Gastroesophageal sphincter (tissue), 4 donors: Measurements from ENCODE around the gene LTBP2. TPM values are rescaled to one million over a fixed set of nuclear protein-coding genes. Genes with fewer than 3 reads are reported as not detected.

Experiments
- ATAC-seq: fragments of 150-250 bp; one replicate; pipeline ENCODE4 v1.9.1; 2016; ENCODE audit warnings: mild to moderate bottlenecking, moderate library complexity
- H3K27ac ChIP-seq, 4 donors: fragments of 200-600 bp; sonication (generic) in 3 of 4; 1 replicate in 3 of 4; 2 replicates in 1 of 4; pipeline ENCODE4 v1.5.1; 2016 to 2019
- H3K27me3 ChIP-seq: fragments of 200-600 bp; sonication (generic); one replicate; pipeline ENCODE4 v1.5.1; 2019
- H3K36me3 ChIP-seq, 2 donors: fragments of 200-600 bp; sonication (generic); one replicate each; pipeline ENCODE4 v1.5.1; 2019; ENCODE audit warnings: control low read depth in 1 of 2
- H3K4me1 ChIP-seq, 3 donors: fragments of 200-600 bp; sonication (generic); 1 replicate in 2 of 3; 2 replicates in 1 of 3; pipeline ENCODE4 v1.5.1; 2016 to 2019; ENCODE audit warnings: control low read depth in 2 of 3
- H3K4me3 ChIP-seq, 2 donors: fragments of 200-600 bp; sonication (generic); one replicate each; pipeline ENCODE4 v1.5.1; 2019; ENCODE audit warnings: mild to moderate bottlenecking in 1 of 2, moderate library complexity in 1 of 2
- H3K9me3 ChIP-seq, 3 donors: fragments of 200-600 bp; sonication (generic); one replicate each; pipeline ENCODE4 v1.5.1; 2017 to 2019; ENCODE audit warnings: control low read depth in 2 of 3
- CTCF ChIP-seq, 4 experiments: fragments of 200-600 bp in 2 of 4; fragments of 450-650 bp in 2 of 4; sonication (generic) in 1 of 4; IDR thresholded peaks; one replicate each; pipeline ENCODE4 v1.5.1; 2017 to 2019; ENCODE audit warnings: antibody characterized with exemption in 4 of 4, mild to moderate bottlenecking in 2 of 4, moderate library complexity in 2 of 4
- EP300 ChIP-seq: sonication (generic); formaldehyde crosslinking; IDR thresholded peaks from one replicate; pipeline ENCODE4 v1.6.1; 2017; ENCODE audit warnings: antibody characterized with exemption, mild to moderate bottlenecking
- POLR2A ChIP-seq, 2 donors: fragments of 450-650 bp; IDR thresholded peaks; one replicate each; pipeline ENCODE4 v1.6.1; 2017; ENCODE audit warnings: antibody characterized with exemption in 2 of 2, mild to moderate bottlenecking in 2 of 2, moderate library complexity in 1 of 2
- POLR2AphosphoS5 ChIP-seq: sonication (generic); formaldehyde crosslinking; IDR thresholded peaks from one replicate; pipeline ENCODE4 v1.6.1; 2017; ENCODE audit warnings: antibody characterized with exemption
- WGBS, 2 donors: methylation state at CpG; one replicate each; pipeline ENCODE4 v1.1.5; 2018; ENCODE audit warnings: low coverage in 1 of 2; 5-methylcytosine and 5-hydroxymethylcytosine counted together
- total RNA-seq, 4 donors: library from RNA; depleted of rRNA; stranded (reverse); fragments of >200 nt; gene quantifications; one replicate each; pipeline ENCODE4 v1.1.0, GENCODE V29; 2016

The LTBP2 gene
- total RNA-seq, 4 donors from 2014 or later: 45.9 to 158 (median 88.4) TPM

GRCh38 chr14:74551001-74551400 lies 61.0 kb downstream of the LTBP2 start:
- Histone ChIP-seq H3K9me3 (no peaks in the 10 kb centered on the region), H3K27ac (no peak overlapping the region), H3K27me3 (no peaks in the 10 kb centered on the region), H3K4me3 (no peak overlapping the region), H3K36me3 (peaks cover 0 to 31% of the 10 kb centered on the region in 2 donors), H3K4me1 (peaks cover 0 to 23% (median 4%) of the 10 kb centered on the region in 3 donors)
- no peak for TF ChIP-seq POLR2A (IDR thresholded peaks at IDR 0.05)
- TF ChIP-seq EP300: no peak
- TF ChIP-seq CTCF (IDR thresholded peaks at IDR 0.05): no peak
- no peak for TF ChIP-seq POLR2AphosphoS5
- ATAC-seq: no peak
- WGBS, 2 donors: no CpG with 5 or more reads among the region's 11 CpGs

DNA sequence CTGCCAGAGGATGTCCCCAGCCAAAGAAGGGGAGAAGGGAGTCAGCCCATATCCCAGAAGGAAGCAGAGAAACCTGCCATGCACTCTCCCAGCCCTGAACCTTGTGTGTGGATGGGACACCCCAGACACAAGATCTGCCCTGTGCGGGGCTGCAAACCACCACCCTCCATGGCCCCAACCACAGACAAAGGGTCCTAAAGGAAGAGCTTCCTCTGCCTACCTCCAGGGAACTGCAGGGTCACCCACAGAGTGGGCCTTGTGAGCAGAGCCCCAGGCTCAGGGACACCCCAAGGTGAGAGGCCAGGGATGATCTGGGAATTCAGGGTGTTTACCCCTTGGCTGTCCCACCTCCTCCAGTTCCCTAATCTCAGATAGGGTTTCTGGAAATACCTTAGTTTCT lies 62.0 kb downstream of the LTBP2 start:
- Histone ChIP-seq H3K36me3 (peaks cover 0 to 31% of the 10 kb centered on the region in 2 donors), H3K27me3 (no peaks in the 10 kb centered on the region), H3K27ac (no peak overlapping the region), H3K4me1 (peaks cover 0 to 23% (median 4%) of the 10 kb centered on the region in 3 donors), H3K4me3 (no peak overlapping the region), H3K9me3 (no peaks in the 10 kb centered on the region)
- WGBS, 2 donors: no CpG with 5 or more reads among the region's 1 CpG
- TF ChIP-seq POLR2AphosphoS5 (no peak), EP300 (no peak), POLR2A (IDR thresholded peaks at IDR 0.05) (no peak), CTCF (IDR thresholded peaks at IDR 0.05) (no peak)
- no peak for ATAC-seq

- TF ChIP-seq EP300 (no peak), POLR2AphosphoS5 (no peak), POLR2A (IDR thresholded peaks at IDR 0.05) (no peak), CTCF (IDR thresholded peaks at IDR 0.05) (peak in 1 of 4 experiments; percentile 22)
- peaks cover 0 to 31% of the 10 kb centered on the region in 2 donors for H3K36me3 ChIP-seq
- H3K4me3 ChIP-seq: no peak overlapping the region
- peaks cover 0 to 23% (median 4%) of the 10 kb centered on the region in 3 donors for H3K4me1 ChIP-seq
- no peaks in the 10 kb centered on the region for H3K9me3 ChIP-seq
- no peak for ATAC-seq
- H3K27ac ChIP-seq: no peak overlapping the region
- no peaks in the 10 kb centered on the region for H3K27me3 ChIP-seq
- WGBS, 2 donors: 100% methylated on average over 1 of the region's 1 CpG; no CpG with 5 or more reads in 1 of the 2 donors
Measured at GRCh38 chr14:74549588-74549987, 62.4 kb downstream of the LTBP2 start.

- Histone ChIP-seq H3K4me3 (no peak overlapping the region), H3K27ac (no peak overlapping the region), H3K9me3 (no peaks in the 10 kb centered on the region), H3K4me1 (peaks cover 0 to 23% (median 4%) of the 10 kb centered on the region in 3 donors), H3K36me3 (peaks cover 0 to 31% of the 10 kb centered on the region in 2 donors), H3K27me3 (no peaks in the 10 kb centered on the region)
- peak; percentile 58 for ATAC-seq
- no peak for TF ChIP-seq CTCF (IDR thresholded peaks at IDR 0.05)
- no peak for TF ChIP-seq POLR2AphosphoS5
- no peak for TF ChIP-seq EP300
- no peak for TF ChIP-seq POLR2A (IDR thresholded peaks at IDR 0.05)
- WGBS, 2 donors: 43 to 46% methylated on average over 1 to 3 of the region's 3 CpGs
Measured at GRCh38 chr14:74548881-74549280, 63.2 kb downstream of the LTBP2 start.

DNA sequence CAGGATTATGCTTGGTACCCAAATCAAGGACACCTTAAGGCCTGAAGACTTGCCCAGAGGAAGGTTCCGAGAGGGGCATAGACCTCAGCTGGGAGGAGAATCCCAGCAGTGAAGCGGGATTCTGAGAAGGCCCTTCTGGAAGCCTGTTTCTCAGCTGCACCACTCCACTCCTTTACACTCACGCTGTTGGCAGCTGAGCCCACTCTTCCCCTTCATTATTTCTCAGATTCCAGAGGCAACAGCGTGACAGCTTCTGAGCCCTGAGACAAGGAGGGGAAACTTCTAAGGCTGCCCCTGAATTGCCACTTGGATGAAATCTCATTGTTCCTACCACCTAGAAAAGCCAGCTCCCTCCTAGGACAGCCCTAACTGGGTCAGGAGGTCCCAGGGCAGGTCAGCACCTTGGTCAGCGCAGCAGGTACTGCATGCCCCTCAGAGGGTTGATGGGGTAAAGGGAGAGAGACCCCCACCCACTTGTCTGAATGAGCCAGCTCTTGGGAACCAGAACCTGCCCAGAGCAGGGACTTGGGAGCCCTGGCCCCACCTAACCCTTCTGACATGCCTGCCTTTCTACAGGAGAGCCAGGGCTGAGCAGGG lies 64.6 kb downstream of the LTBP2 start:
- H3K27ac ChIP-seq: no peak overlapping the region
- TF ChIP-seq CTCF (IDR thresholded peaks at IDR 0.05): no peak
- no peak for TF ChIP-seq EP300
- TF ChIP-seq POLR2AphosphoS5: no peak
- no peak for TF ChIP-seq POLR2A (IDR thresholded peaks at IDR 0.05)
- H3K4me1 ChIP-seq: peaks cover 0 to 14% (median 2%) of the 10 kb centered on the region in 3 donors
- peaks cover 0 to 31% of the 10 kb centered on the region in 2 donors for H3K36me3 ChIP-seq
- no peaks in the 10 kb centered on the region for H3K9me3 ChIP-seq
- 100% methylated on average over 3 of the region's 5 CpGs; no CpG with 5 or more reads in 1 of the 2 donors for WGBS, 2 donors
- no peak for ATAC-seq
- H3K4me3 ChIP-seq: no peak overlapping the region
- no peaks in the 10 kb centered on the region for H3K27me3 ChIP-seq
